ENCODE results near the gene C1orf21. TPM values are rescaled to one million over a fixed set of nuclear protein-coding genes. Genes with fewer than 3 reads are reported as not detected.

Gene C1orf21
- total RNA-seq, 2 donors from 2014 or later, result 8.3 to 10.2 TPM

DNA sequence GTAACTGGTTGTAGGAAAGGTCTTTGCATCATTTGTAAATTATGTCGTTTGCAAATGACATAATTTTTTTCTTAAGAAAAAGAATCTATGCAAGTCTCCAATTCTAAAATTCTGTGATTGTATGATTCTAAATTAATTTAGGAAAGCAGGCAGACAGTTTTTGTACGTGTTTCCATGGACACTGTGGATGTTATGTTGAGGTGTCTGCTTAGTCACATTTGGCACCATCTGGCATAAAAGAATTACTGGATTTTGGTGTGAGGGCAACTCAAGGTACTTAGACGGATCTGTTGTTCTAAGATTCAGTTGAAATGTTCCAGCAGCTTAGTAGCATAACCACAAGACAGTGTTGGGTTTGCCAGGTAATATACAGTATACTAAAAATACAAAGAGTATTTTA is 42.5 kb downstream of the C1orf21 start:
- Histone ChIP-seq H3K36me3 (replicated peaks in 1 of 2; ENCODE audit: insufficient read depth in 1 of 2, low read depth in 2 of 2) (no peaks in the 10 kb centered on the region), H3K4me1 (peaks cover 12% of the 10 kb centered on the region), H3K4me3 (no peak overlapping the region), H3K9me3 (no peaks in the 10 kb centered on the region), H3K27me3 (no peaks in the 10 kb centered on the region), H3K27ac (no peak overlapping the region)
- no peak for ATAC-seq
- intact Hi-C loops (cut with DNase I), result no loop called here
- 91 to 94% methylated on average over 3 of the region's 3 CpGs for WGBS, 2 donors
- TF ChIP-seq POLR2A (IDR thresholded peaks at IDR 0.05), result no peak
- TF ChIP-seq, protein P1, sequence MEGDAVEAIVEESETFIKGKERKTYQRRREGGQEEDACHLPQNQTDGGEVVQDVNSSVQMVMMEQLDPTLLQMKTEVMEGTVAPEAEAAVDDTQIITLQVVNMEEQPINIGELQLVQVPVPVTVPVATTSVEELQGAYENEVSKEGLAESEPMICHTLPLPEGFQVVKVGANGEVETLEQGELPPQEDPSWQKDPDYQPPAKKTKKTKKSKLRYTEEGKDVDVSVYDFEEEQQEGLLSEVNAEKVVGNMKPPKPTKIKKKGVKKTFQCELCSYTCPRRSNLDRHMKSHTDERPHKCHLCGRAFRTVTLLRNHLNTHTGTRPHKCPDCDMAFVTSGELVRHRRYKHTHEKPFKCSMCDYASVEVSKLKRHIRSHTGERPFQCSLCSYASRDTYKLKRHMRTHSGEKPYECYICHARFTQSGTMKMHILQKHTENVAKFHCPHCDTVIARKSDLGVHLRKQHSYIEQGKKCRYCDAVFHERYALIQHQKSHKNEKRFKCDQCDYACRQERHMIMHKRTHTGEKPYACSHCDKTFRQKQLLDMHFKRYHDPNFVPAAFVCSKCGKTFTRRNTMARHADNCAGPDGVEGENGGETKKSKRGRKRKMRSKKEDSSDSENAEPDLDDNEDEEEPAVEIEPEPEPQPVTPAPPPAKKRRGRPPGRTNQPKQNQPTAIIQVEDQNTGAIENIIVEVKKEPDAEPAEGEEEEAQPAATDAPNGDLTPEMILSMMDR (IDR thresholded peaks at IDR 0.05), result no peak
- DNase-seq, result no peak

DNA sequence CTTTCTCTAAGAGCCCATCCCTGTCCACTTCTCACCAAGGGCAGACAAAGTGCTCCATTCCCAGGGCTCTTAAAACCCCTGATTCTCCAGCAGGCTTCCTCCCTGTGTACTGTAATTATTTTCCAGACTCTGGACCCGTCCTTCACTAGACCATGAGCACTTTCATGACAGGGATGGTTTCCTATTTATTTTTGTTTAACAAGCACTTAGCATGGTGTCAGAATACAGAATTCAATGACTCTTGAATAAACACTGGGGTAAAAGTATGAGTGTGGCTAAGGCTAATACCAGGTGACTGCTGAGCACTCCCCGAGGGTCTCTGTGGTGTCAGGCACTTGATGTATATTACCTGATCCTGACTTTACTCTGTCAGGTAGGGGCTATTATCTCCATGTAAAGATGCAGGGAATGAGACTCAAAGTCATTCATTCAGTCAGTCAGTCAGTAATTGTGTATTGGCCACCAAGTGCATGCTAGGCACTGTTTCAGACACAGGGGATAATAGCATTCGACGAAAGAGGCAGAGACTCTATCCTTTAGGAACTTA is 47.2 kb downstream of the C1orf21 start:
- no peak for DNase-seq
- H3K4me3 ChIP-seq, result no peak overlapping the region
- peaks cover 15% of the 10 kb centered on the region for H3K4me1 ChIP-seq
- no peak for ATAC-seq
- intact Hi-C loops (cut with DNase I), result no loop called here
- H3K36me3 ChIP-seq (replicated peaks in 1 of 2; ENCODE audit: insufficient read depth in 1 of 2, low read depth in 2 of 2), result no peaks in the 10 kb centered on the region
- no peaks in the 10 kb centered on the region for H3K9me3 ChIP-seq
- H3K27ac ChIP-seq, result no peak overlapping the region
- H3K27me3 ChIP-seq, result no peaks in the 10 kb centered on the region
- TF ChIP-seq, protein P1 (IDR thresholded peaks at IDR 0.05), result no peak
- no peak for TF ChIP-seq POLR2A (IDR thresholded peaks at IDR 0.05)
- 94 to 98% methylated on average over 4 of the region's 4 CpGs for WGBS, 2 donors

DNA sequence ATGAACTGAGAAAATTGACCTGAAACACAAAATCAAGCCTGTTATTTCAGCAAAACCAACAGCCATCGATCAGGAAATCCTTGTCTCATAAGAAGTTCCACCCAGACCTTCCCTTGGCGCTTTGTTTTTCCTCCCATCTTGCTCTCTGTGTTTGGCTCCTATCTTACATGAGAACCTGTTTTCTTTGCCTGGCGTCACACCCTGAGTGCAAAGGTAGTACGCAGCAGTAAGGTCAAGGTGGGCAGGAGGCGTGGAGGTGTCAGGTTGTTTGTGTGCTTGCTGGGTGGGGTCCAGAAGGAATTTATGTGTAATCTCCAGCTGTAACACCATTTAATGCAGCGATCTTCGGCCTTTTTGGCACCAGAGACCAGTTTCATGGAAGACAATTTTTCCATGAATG is 50.5 kb downstream of the C1orf21 start:
- intact Hi-C loops (cut with DNase I), result no loop called here
- Histone ChIP-seq H3K4me1 (peaks cover 18% of the 10 kb centered on the region), H3K9me3 (no peaks in the 10 kb centered on the region), H3K27me3 (no peaks in the 10 kb centered on the region), H3K27ac (no peak overlapping the region), H3K36me3 (replicated peaks in 1 of 2; ENCODE audit: insufficient read depth in 1 of 2, low read depth in 2 of 2) (no peaks in the 10 kb centered on the region), H3K4me3 (no peak overlapping the region)
- no peak for ATAC-seq
- WGBS, 2 donors, result 55 to 59% methylated on average over 7 of the region's 7 CpGs
- TF ChIP-seq POLR2A (IDR thresholded peaks at IDR 0.05), result no peak
- TF ChIP-seq, protein P1 (IDR thresholded peaks at IDR 0.05), result no peak
- DNase-seq, result peak in 1 of 4 donors; percentile 33

DNA sequence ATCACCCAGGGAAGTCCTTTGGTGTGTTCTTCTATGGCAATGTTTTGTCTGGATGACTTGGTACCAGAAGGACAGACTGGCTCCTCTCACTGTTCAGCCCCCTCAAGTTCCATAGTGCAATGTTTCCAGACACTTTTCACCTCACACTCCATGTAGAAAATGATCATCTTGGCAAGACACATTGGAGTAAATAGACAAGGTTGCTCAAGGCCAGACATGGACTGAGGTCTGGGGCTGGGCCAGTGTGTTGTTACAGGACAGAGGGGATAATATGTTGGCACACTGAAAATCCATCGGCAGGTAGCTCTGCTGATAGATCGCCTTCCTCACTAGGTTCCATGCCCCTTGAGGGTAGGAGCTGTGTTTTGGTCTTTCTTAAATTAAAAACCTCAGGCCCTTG is 51.5 kb downstream of the C1orf21 start:
- no peaks in the 10 kb centered on the region for H3K36me3 ChIP-seq (replicated peaks in 1 of 2; ENCODE audit: insufficient read depth in 1 of 2, low read depth in 2 of 2)
- ATAC-seq, result no peak
- peak in 1 of 4 donors; percentile 9 for DNase-seq
- intact Hi-C loops (cut with DNase I), result no loop called here
- no peaks in the 10 kb centered on the region for H3K27me3 ChIP-seq
- no peak overlapping the region for H3K4me3 ChIP-seq
- TF ChIP-seq, protein P1 (IDR thresholded peaks at IDR 0.05), result no peak
- no peak for TF ChIP-seq POLR2A (IDR thresholded peaks at IDR 0.05)
- no peaks in the 10 kb centered on the region for H3K9me3 ChIP-seq
- WGBS, 2 donors, result 56 to 63% methylated on average over 2 of the region's 2 CpGs
- H3K4me1 ChIP-seq, result peaks cover 24% of the 10 kb centered on the region
- H3K27ac ChIP-seq, result no peak overlapping the region

DNA sequence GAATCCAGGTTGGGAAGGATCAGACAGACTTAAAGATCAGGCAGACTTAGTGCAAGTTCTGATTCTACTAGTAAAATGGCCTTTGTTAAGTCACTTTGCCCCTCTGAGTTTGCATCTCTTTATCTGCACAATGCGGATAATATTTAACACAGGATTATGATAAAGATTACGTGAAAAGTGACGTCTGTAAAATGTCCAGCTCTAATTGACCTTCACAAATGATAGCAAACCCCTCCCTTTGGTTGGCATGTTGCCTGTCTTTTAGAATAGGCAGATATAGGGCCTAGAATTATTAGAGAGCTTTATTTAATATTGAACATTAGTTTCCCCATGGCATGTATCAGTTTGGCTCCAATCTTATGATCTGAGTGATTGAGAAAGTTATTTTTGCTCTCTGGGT is 55.4 kb downstream of the C1orf21 start:
- TF ChIP-seq, protein P1 (IDR thresholded peaks at IDR 0.05), result no peak
- TF ChIP-seq POLR2A (IDR thresholded peaks at IDR 0.05), result no peak
- H3K27ac ChIP-seq, result no peak overlapping the region
- H3K36me3 ChIP-seq (replicated peaks in 1 of 2; ENCODE audit: insufficient read depth in 1 of 2, low read depth in 2 of 2), result no peaks in the 10 kb centered on the region
- peaks cover 16% of the 10 kb centered on the region for H3K4me1 ChIP-seq
- H3K9me3 ChIP-seq, result no peaks in the 10 kb centered on the region
- intact Hi-C loops (cut with DNase I), result no loop called here
- no peaks in the 10 kb centered on the region for H3K27me3 ChIP-seq
- WGBS, 2 donors, result 20 to 34% methylated on average over 3 of the region's 3 CpGs
- DNase-seq, result no peak
- no peak overlapping the region for H3K4me3 ChIP-seq
- no peak for ATAC-seq

Measured in body of pancreas (tissue), 4 donors.